Activated CD4-positive, alpha-beta memory T cell treated with anti-CD3 and anti-CD28 coated beads, Interleukin-2, amount 10 ng/mL, durations not matched to agents 7 days and 5 days (primary cell): ENCODE measurements around the gene GARS1. TPM values are rescaled to one million over a fixed set of nuclear protein-coding genes. Genes with fewer than 3 reads are reported as not detected.
"Not testable (repeated sequence)": the region's sequence is repeated elsewhere in the genome, so short reads cannot be mapped to it uniquely, and the experiment has no call there.

ENCODE experiments used
- CTCF ChIA-PET: fragments of 350-600 bp; sonication (Branson Sonifier 250); formaldehyde crosslinking; loops from one replicate; lab custom pipeline; 2021; ENCODE audit warnings: antibody characterized with exemption, inconsistent platforms; lab: Charles Lee
- POLR2A ChIA-PET: fragments of 350-600 bp; sonication (Branson Sonifier 250); formaldehyde crosslinking; loops from one replicate; lab custom pipeline; 2021; ENCODE audit warnings: antibody characterized with exemption; lab: Charles Lee
- DNase-seq: peaks from one replicate; pipeline ENCODE4 v3.0.0-alpha.2; 2020
- H3K27ac Mint-ChIP-seq: one replicate; pipeline ENCODE4 v1.8.0; 2021; ENCODE audit warnings: mild to moderate bottlenecking, mixed read lengths
- H3K27me3 Mint-ChIP-seq: one replicate; pipeline ENCODE4 v1.8.0; 2021; ENCODE audit warnings: mixed read lengths
- H3K36me3 Mint-ChIP-seq: one replicate; pipeline ENCODE4 v1.8.0; 2021; ENCODE audit warnings: low read depth, mixed read lengths
- H3K4me1 Mint-ChIP-seq: one replicate; pipeline ENCODE4 v1.8.0; 2021; ENCODE audit warnings: mixed read lengths
- H3K4me3 Mint-ChIP-seq: one replicate; pipeline ENCODE4 v1.8.0; 2021; ENCODE audit warnings: mild to moderate bottlenecking, mixed read lengths
- H3K9me3 Mint-ChIP-seq: one replicate; pipeline ENCODE4 v1.8.0; 2021; ENCODE audit warnings: mixed read lengths
- total RNA-seq, 2 experiments: library from RNA; stranded (reverse); gene quantifications; one replicate each; pipeline ENCODE4 v1.2.3, GENCODE V29; 2021

GARS1 gene
- total RNA-seq, 2 experiments from 2014 or later = 260 to 264 TPM

- H3K27me3 Mint-ChIP-seq, POLR2A ChIA-PET, H3K9me3 Mint-ChIP-seq, H3K4me1 Mint-ChIP-seq, H3K27ac Mint-ChIP-seq, CTCF ChIA-PET, H3K4me3 Mint-ChIP-seq, DNase-seq: not testable (repeated sequence)
- peaks cover 22% of the 10 kb centered on the region for H3K36me3 Mint-ChIP-seq
These were observed 47.6 kb downstream of the GARS1 start for GRCh38 chr7:30642322-30642721.

DNA sequence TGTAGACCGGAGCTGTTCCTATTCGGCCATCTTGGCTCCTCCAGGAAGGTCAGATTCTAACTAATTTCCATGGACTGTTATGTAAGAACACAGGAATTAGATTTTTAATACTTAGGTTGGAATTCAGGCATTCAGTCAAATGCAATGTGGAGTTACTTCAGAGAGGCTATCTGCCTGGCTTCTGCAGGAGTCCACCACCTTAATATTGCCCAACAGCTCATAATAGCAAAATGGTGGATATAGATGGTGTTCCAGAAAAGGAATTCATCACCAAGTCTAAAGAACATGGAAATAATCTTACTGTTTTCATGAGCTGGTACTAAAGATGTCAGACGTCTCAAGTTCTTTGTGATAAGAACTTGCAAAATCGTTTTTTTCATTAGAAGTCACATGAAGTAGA lies 48.1 kb downstream of the GARS1 start:
- no peaks in the 10 kb centered on the region for H3K9me3 Mint-ChIP-seq
- DNase-seq = no peak
- H3K4me1 Mint-ChIP-seq = no peaks in the 10 kb centered on the region
- CTCF ChIA-PET = no interaction called here
- H3K27ac Mint-ChIP-seq = no peak overlapping the region
- H3K27me3 Mint-ChIP-seq = no peaks in the 10 kb centered on the region
- POLR2A ChIA-PET = no interaction called here
- no peak overlapping the region for H3K4me3 Mint-ChIP-seq
- peaks cover 22% of the 10 kb centered on the region for H3K36me3 Mint-ChIP-seq

GRCh38 chr7:30644286-30644955 lies 49.7 kb downstream of the GARS1 start:
- no peak overlapping the region for H3K4me3 Mint-ChIP-seq
- no peak overlapping the region for H3K27ac Mint-ChIP-seq
- H3K4me1 Mint-ChIP-seq = no peaks in the 10 kb centered on the region
- H3K27me3 Mint-ChIP-seq = no peaks in the 10 kb centered on the region
- H3K36me3 Mint-ChIP-seq = peaks cover 22% of the 10 kb centered on the region
- H3K9me3 Mint-ChIP-seq = no peaks in the 10 kb centered on the region
- CTCF ChIA-PET = no interaction called here
- DNase-seq = no peak
- POLR2A ChIA-PET = no interaction called here

DNA sequence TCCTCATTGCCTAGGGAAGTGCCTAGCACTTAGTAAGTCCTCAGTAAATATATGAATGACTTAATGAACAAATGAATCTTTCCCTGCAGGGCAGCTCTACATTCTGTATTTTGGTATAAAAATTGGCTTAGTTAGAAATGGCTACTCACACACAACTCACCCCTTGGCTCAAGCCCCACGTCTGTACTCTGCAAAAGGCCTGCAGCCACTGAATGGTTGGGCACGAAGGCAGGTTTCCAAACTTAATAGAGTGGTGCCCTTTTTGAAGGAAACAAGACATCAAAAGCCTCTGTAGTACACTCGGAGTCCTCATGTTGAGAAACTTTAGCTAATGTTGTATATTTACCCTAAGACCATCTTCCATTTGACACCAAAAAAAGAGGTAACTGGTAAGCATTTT lies 51.0 kb downstream of the GARS1 start:
- Mint-ChIP-seq H3K27ac (no peak overlapping the region), H3K27me3 (no peaks in the 10 kb centered on the region), H3K4me3 (no peak overlapping the region), H3K36me3 (peaks cover 22% of the 10 kb centered on the region), H3K4me1 (no peaks in the 10 kb centered on the region), H3K9me3 (no peaks in the 10 kb centered on the region)
- no peak for DNase-seq
- POLR2A ChIA-PET = no interaction called here
- CTCF ChIA-PET = no interaction called here

- H3K27me3 Mint-ChIP-seq = no peaks in the 10 kb centered on the region
- ChIA-PET CTCF (interaction anchor here (1.7 kb wide), 1 partner anchor 95 kb away, joined by 7 read pairs; no protein-coding TSS in a partner anchor), POLR2A (no interaction called here)
- H3K9me3 Mint-ChIP-seq = no peaks in the 10 kb centered on the region
- H3K4me1 Mint-ChIP-seq = no peaks in the 10 kb centered on the region
- no peak overlapping the region for H3K4me3 Mint-ChIP-seq
- H3K36me3 Mint-ChIP-seq = peaks cover 22% of the 10 kb centered on the region
- no peak overlapping the region for H3K27ac Mint-ChIP-seq
- no peak for DNase-seq
These were observed 51.5 kb downstream of the GARS1 start for GRCh38 chr7:30646154-30646553.

DNA sequence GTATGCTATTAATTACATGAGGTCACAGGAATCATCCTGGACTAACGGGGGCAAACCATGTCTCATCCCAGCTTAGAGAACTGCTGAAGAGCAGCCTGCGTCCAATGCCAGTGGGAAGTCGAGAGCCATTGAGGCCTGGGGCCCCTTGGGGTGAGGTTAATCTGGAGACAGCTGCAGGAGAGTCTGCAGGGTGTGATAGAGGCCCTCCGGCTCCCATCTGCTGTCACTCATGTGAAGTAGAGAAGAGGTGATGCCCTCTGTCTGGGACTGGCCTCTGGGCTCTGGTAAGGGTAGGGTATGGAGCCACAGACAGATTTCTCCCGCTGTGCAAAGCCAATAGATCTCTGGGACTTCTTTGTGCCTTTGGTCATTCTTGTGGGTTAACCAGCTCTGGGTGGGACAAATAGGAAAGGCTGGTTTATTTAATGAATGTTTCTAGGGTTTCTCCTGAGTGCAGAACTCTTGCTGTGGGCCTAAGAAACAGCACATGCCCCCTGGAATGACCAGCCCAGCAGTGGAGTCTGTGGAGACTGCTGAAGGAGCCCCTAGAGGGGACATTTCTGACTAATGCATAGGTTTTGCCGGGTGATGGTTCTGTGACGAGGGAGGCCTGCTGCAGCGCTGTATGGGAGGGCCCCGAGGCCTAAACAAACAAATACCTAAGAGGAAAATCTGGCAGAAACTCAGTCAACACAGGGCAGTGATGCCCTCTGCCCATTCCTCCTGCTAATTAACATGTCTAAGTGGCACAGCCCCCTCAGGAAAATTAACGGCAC lies 53.1 kb downstream of the GARS1 start:
- POLR2A ChIA-PET = no interaction called here
- Mint-ChIP-seq H3K36me3 (peaks cover 18% of the 10 kb centered on the region), H3K27me3 (no peaks in the 10 kb centered on the region), H3K4me1 (no peaks in the 10 kb centered on the region), H3K9me3 (no peaks in the 10 kb centered on the region), H3K4me3 (no peak overlapping the region), H3K27ac (no peak overlapping the region)
- peak; percentile 14 for DNase-seq
- CTCF ChIA-PET = interaction anchor here (1.1 to 1.7 kb wide), 2 partner anchors 54 to 93 kb away, joined by 3 to 7 read pairs; no protein-coding TSS in a partner anchor

- H3K27ac Mint-ChIP-seq = no peak overlapping the region
- peaks cover 16% of the 10 kb centered on the region for H3K36me3 Mint-ChIP-seq
- peak; percentile 14 for DNase-seq
- ChIA-PET CTCF (no interaction called here), POLR2A (no interaction called here)
- no peaks in the 10 kb centered on the region for H3K27me3 Mint-ChIP-seq
- no peaks in the 10 kb centered on the region for H3K9me3 Mint-ChIP-seq
- H3K4me1 Mint-ChIP-seq = no peaks in the 10 kb centered on the region
- H3K4me3 Mint-ChIP-seq = no peak overlapping the region
These were observed 54.3 kb downstream of the GARS1 start for GRCh38 chr7:30648744-30649540.

DNA sequence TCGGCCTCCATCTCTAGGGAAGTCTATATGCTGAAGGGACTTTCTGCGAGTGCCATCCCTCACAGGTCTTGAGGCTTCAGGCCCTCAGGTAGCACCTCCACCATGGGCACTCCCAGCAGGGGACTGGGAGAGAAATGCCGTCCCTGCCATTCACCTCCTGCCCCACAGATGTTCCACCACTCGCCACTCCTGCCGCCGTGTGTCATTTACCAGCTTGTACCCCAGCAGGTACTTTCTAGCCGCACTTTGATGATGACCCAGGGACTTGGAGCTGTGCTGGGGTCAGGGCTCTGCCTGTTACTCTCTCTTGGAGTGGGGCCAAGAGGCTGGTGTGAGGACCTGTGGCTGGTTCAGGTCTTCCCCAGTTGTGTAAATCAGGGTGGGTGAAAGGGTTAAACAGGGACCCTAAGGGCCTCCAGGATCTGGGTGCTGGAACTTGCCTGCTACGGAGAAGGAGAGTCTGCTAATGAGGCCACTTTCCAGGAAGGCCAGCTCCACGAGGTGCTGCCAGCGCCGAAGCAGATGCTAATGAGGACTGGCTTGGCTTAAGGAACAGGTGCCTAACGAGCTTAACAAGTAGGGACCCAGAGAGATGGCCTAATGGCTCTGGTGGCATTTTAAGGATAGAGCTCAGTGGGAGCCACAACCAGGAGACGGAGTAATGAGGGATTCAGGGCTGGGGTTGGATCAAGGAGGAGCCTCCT lies 55.2 kb downstream of the GARS1 start:
- Mint-ChIP-seq H3K9me3 (no peaks in the 10 kb centered on the region), H3K4me1 (no peaks in the 10 kb centered on the region), H3K36me3 (peaks cover 8% of the 10 kb centered on the region), H3K27ac (no peak overlapping the region), H3K4me3 (no peak overlapping the region), H3K27me3 (no peaks in the 10 kb centered on the region)
- POLR2A ChIA-PET = no interaction called here
- peak; percentile 12 for DNase-seq
- CTCF ChIA-PET = no interaction called here

- H3K9me3 Mint-ChIP-seq = no peaks in the 10 kb centered on the region
- no peak overlapping the region for H3K27ac Mint-ChIP-seq
- POLR2A ChIA-PET = no interaction called here
- no peaks in the 10 kb centered on the region for H3K4me1 Mint-ChIP-seq
- H3K36me3 Mint-ChIP-seq = peaks cover 3% of the 10 kb centered on the region
- DNase-seq = no peak
- CTCF ChIA-PET = no interaction called here
- no peaks in the 10 kb centered on the region for H3K27me3 Mint-ChIP-seq
- H3K4me3 Mint-ChIP-seq = no peak overlapping the region
These were observed 55.7 kb downstream of the GARS1 start for GRCh38 chr7:30650421-30650808.

DNA sequence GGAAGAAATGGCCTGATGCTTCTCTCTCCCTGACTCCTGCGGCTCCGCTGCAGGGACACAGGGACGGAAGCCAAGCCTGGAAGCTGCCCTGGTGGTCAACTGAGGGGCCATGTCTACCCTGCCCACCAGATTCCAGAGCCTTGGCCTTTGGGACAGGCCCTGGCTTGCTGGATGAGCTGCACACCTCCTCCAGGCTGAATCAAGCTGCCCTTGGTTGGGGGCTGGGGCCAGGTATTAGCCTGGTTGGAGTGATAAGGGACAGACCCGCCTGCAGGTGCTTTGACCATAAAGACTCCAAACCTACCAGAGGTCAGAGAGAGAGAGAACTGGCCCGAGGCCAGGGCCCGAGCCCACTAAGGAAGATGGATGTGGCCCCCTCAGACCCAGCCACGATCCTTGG lies 57.5 kb downstream of the GARS1 start:
- Mint-ChIP-seq H3K27me3 (no peaks in the 10 kb centered on the region), H3K27ac (no peak overlapping the region), H3K36me3 (no peaks in the 10 kb centered on the region), H3K4me1 (no peaks in the 10 kb centered on the region), H3K9me3 (no peaks in the 10 kb centered on the region), H3K4me3 (no peak overlapping the region)
- no peak for DNase-seq
- ChIA-PET CTCF (no interaction called here), POLR2A (no interaction called here)

DNA sequence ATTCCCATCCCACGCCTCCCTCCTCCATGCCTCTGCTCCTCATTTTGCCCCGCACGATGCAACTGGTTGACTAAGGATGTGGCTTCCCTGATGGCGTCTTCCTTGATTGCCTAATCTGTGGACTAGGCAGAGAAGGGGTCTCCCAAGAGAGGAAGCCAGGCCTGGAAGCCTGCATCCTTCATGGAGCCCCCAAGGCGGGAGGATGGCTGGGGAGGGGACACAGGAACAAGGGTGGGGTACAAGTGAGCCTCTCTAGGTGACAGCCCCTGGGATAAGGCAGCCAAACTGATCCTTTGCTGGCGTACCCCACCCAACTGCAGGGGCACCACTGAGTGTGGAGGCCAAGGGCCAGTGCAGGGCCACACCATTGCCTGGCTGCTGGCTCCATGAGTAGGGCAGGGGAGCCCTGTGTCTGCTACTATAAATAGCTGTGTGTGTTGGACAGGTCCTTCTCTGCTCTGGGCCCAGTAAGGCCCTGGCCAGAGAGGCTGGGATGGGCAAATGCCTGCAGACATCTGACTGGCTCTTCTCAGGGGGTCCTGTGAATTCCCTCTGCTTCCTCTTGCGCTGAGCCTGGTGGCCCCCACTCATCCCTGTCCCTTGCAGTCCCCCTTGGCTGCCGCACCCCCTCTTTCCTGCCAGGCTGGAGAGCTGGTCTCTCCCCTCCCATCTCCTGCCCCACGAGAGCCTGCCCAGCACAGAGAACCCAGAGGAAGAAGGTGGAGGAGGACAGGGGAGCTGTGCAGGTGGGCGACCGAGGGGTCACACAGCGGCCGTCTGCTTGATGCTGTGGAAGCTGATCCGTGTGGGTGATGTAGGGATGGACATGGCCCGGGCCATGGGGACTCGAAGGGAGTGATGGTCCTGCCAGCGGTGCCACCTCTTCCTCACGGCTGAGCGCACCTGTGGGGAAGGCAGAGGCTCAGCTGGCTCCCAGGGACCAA lies 58.3 kb downstream of the GARS1 start:
- CTCF ChIA-PET = no interaction called here
- Mint-ChIP-seq H3K4me3 (no peak overlapping the region), H3K9me3 (no peaks in the 10 kb centered on the region), H3K4me1 (no peaks in the 10 kb centered on the region), H3K36me3 (no peaks in the 10 kb centered on the region), H3K27me3 (no peaks in the 10 kb centered on the region), H3K27ac (no peak overlapping the region)
- DNase-seq = no peak
- POLR2A ChIA-PET = no interaction called here
